GM23248 (cell line): Measurements from ENCODE around the gene EMP1. TPM values are rescaled to one million over a fixed set of nuclear protein-coding genes. Genes with fewer than 3 reads are reported as not detected.
"Not testable (repeated sequence)": the region's sequence is repeated elsewhere in the genome, so short reads cannot be mapped to it uniquely, and the experiment has no call there.

ENCODE experiments used
- DNase-seq: peaks from one replicate; pipeline ENCODE4 v3.0.0-alpha.2; 2015
- H2AFZ ChIP-seq: fragments of 200-600 bp; sonication (generic); 2 replicates; pipeline ENCODE4 v1.6.1; 2016; ENCODE audit warnings: antibody characterized with exemption
- H3F3A ChIP-seq: fragments of 200-600 bp; sonication (generic); 2 replicates; pipeline ENCODE4 v1.6.1; 2016; ENCODE audit warnings: mild to moderate bottlenecking, antibody characterized with exemption, mixed run types; ENCODE audit not compliant: insufficient read depth
- H3K27ac ChIP-seq: fragments of 200-600 bp; sonication (generic); 2 replicates; pipeline ENCODE4 v1.5.1; 2016; ENCODE audit warnings: mild to moderate bottlenecking
- H3K27me3 ChIP-seq: fragments of 200-600 bp; sonication (generic); replicated peaks from 2 replicates; pipeline ENCODE4 v1.6.1; 2016; ENCODE audit warnings: mild to moderate bottlenecking; ENCODE audit not compliant: insufficient read depth
- H3K36me3 ChIP-seq: fragments of 200-600 bp; sonication (generic); 2 replicates; pipeline ENCODE4 v1.6.1; 2016; ENCODE audit warnings: low read depth, mild to moderate bottlenecking
- H3K4me1 ChIP-seq: fragments of 200-600 bp; sonication (generic); 2 replicates; pipeline ENCODE4 v1.6.1; 2016; ENCODE audit warnings: mild to moderate bottlenecking; ENCODE audit not compliant: insufficient read depth
- H3K4me2 ChIP-seq: fragments of 200-600 bp; sonication (generic); one replicate; pipeline ENCODE4 v1.6.1; 2016; ENCODE audit warnings: mild to moderate bottlenecking; ENCODE audit not compliant: unreplicated experiment
- H3K4me3 ChIP-seq: fragments of 200-600 bp; sonication (generic); 2 replicates; pipeline ENCODE4 v1.5.1; 2016; ENCODE audit warnings: mild to moderate bottlenecking
- H3K79me2 ChIP-seq: fragments of 200-600 bp; sonication (generic); 2 replicates; pipeline ENCODE4 v1.6.1; 2016; ENCODE audit warnings: mild to moderate bottlenecking; ENCODE audit not compliant: insufficient read depth
- H3K9ac ChIP-seq: fragments of 200-600 bp; sonication (generic); 2 replicates; pipeline ENCODE4 v1.6.1; 2016; ENCODE audit warnings: mild to moderate bottlenecking
- H3K9me2 ChIP-seq: fragments of 200-600 bp; sonication (generic); 2 replicates; pipeline ENCODE4 v1.6.1; 2016; ENCODE audit warnings: mixed run types, mild to moderate bottlenecking, moderate library complexity; ENCODE audit not compliant: insufficient read depth
- H3K9me3 ChIP-seq: fragments of 200-600 bp; sonication (generic); one replicate; pipeline ENCODE4 v1.6.1; 2017; ENCODE audit warnings: low read depth
- H4K20me1 ChIP-seq: fragments of 200-600 bp; sonication (generic); 2 replicates; pipeline ENCODE4 v1.6.0; 2016; ENCODE audit not compliant: insufficient read depth
- EZH2 ChIP-seq: fragments of 200-600 bp; sonication (generic); IDR thresholded peaks from 2 replicates; pipeline ENCODE4 v1.6.1; 2018; ENCODE audit warnings: antibody characterized with exemption, mild to moderate bottlenecking; ENCODE audit not compliant: insufficient read depth, poor library complexity, severe bottlenecking
- EZH2phosphoT487 ChIP-seq: fragments of 200-600 bp; sonication (generic); IDR thresholded peaks from 2 replicates; pipeline ENCODE4 v1.6.1; 2018; ENCODE audit warnings: antibody characterized with exemption, moderate library complexity, mild to moderate bottlenecking, low read depth; ENCODE audit not compliant: insufficient read depth
- WGBS, 2 experiments: methylation state at CpG; one replicate each; pipeline ENCODE4 v1.1.6; 2015 to 2017; ENCODE audit warnings: low lambda C conversion rate in 2 of 2, low coverage in 1 of 2; ENCODE audit errors: missing lambda C conversion rate in 2 of 2; 5-methylcytosine and 5-hydroxymethylcytosine counted together
- in situ Hi-C: fragments of 300-500 bp; cut with MboI; formaldehyde crosslinking; loops from 2 replicates; pipeline ENCODE4 v1.15.0; 2020
- polyA plus RNA-seq: library from polyadenylated mRNA; unstranded; fragments of >200 nt; fragmentation: Nextera tagmentation; extraction: Ambion mirVana; gene quantifications from 2 replicates; pipeline ENCODE4 v1.2.1, GENCODE V29; 2016
- total RNA-seq: library from RNA; depleted of rRNA; stranded (reverse); fragments of >200 nt; shearing (Covaris generic); gene quantifications from 2 replicates; pipeline ENCODE4 v1.2.3, GENCODE V29; 2014; rRNA removed

Gene EMP1
- total and polyA plus RNA-seq, 2 experiments from 2014 or later, result 518 to 631 TPM

- Histone ChIP-seq H3K9ac (no peak overlapping the region), H3K27me3 (no peaks in the 10 kb centered on the region; the same call in 1 of the 2 replicates), H3K36me3 (no peaks in the 10 kb centered on the region), H3K79me2 (no peaks in the 10 kb centered on the region), H2AFZ (no peak overlapping the region), H3K4me3 (no peak overlapping the region), H4K20me1 (no peaks in the 10 kb centered on the region), H3K9me3 (no peaks in the 10 kb centered on the region), H3K4me1 (no peaks in the 10 kb centered on the region), H3F3A (no peaks in the 10 kb centered on the region), H3K4me2 (no peak overlapping the region), H3K9me2 (no peaks in the 10 kb centered on the region), H3K27ac (no peak overlapping the region)
- DNase-seq, result no peak
- WGBS, 2 experiments, result 91 to 97% methylated on average over 3 of the region's 3 CpGs
- TF ChIP-seq EZH2, result no peak
- no peak for TF ChIP-seq EZH2phosphoT487
- in situ Hi-C loops, result no loop called here
These were observed 61.7 kb downstream of the EMP1 start for GRCh38 chr12:13258197-13258596.

- Histone ChIP-seq H3K4me3 (no peak overlapping the region), H3K27me3 (no peaks in the 10 kb centered on the region; the same call in 1 of the 2 replicates), H3K9me3 (no peaks in the 10 kb centered on the region), H3K36me3 (no peaks in the 10 kb centered on the region), H3K9ac (no peak overlapping the region), H3K27ac (no peak overlapping the region), H3K79me2 (no peaks in the 10 kb centered on the region), H3K4me1 (no peaks in the 10 kb centered on the region), H3K4me2 (no peak overlapping the region), H4K20me1 (no peaks in the 10 kb centered on the region), H3F3A (no peaks in the 10 kb centered on the region), H3K9me2 (no peaks in the 10 kb centered on the region), H2AFZ (no peak overlapping the region)
- 77 to 86% methylated on average over 3 of the region's 3 CpGs for WGBS, 2 experiments
- TF ChIP-seq EZH2phosphoT487 (no peak), EZH2 (no peak)
- in situ Hi-C loops, result no loop called here
- DNase-seq, result no peak
These were observed 62.2 kb downstream of the EMP1 start for GRCh38 chr12:13258717-13259119.

- H3K4me1 ChIP-seq, H3K9me3 ChIP-seq, H4K20me1 ChIP-seq, H2AFZ ChIP-seq, H3K36me3 ChIP-seq, H3K27me3 ChIP-seq, H3K79me2 ChIP-seq, DNase-seq, H3K27ac ChIP-seq, H3K9ac ChIP-seq, H3F3A ChIP-seq, H3K9me2 ChIP-seq, H3K4me2 ChIP-seq, in situ Hi-C loops, H3K4me3 ChIP-seq: not testable (repeated sequence)
- 91 to 94% methylated on average over 7 of the region's 7 CpGs for WGBS, 2 experiments
These were observed 63.1 kb downstream of the EMP1 start for GRCh38 chr12:13259625-13260024.

- H3K4me3 ChIP-seq, H3K4me1 ChIP-seq, H3F3A ChIP-seq, H3K79me2 ChIP-seq, H4K20me1 ChIP-seq, H3K9me3 ChIP-seq, H2AFZ ChIP-seq, H3K4me2 ChIP-seq, in situ Hi-C loops, H3K36me3 ChIP-seq, H3K27me3 ChIP-seq, H3K9ac ChIP-seq, DNase-seq, H3K9me2 ChIP-seq, H3K27ac ChIP-seq: not testable (repeated sequence)
- 45 to 54% methylated on average over 3 of the region's 3 CpGs for WGBS, 2 experiments
These were observed 71.3 kb downstream of the EMP1 start for GRCh38 chr12:13267826-13268225.

- no peak overlapping the region for H3K4me3 ChIP-seq
- H3K27ac ChIP-seq, result no peak overlapping the region
- no peaks in the 10 kb centered on the region for H3K9me3 ChIP-seq
- in situ Hi-C loops, result no loop called here
- H3K4me1 ChIP-seq, result no peaks in the 10 kb centered on the region
- WGBS, 2 experiments, result 77 to 82% methylated on average over 6 of the region's 6 CpGs
- H3K79me2 ChIP-seq, result no peaks in the 10 kb centered on the region
- H3K36me3 ChIP-seq, result no peaks in the 10 kb centered on the region
- no peaks in the 10 kb centered on the region for H4K20me1 ChIP-seq
- H2AFZ ChIP-seq, result no peak overlapping the region
- no peaks in the 10 kb centered on the region for H3K9me2 ChIP-seq
- H3K9ac ChIP-seq, result no peak overlapping the region
- no peaks in the 10 kb centered on the region for H3F3A ChIP-seq
- no peak overlapping the region for H3K4me2 ChIP-seq
- TF ChIP-seq EZH2, result no peak
- no peak for TF ChIP-seq EZH2phosphoT487
- DNase-seq, result no peak
- H3K27me3 ChIP-seq, result 0 out of 2 replicates have a peak, but pooled peaks cover 5% of the 10 kb centered on the region
These were observed 72.1 kb downstream of the EMP1 start for GRCh38 chr12:13268581-13268980.

Other genes with a start within 250 kb of the EMP1 start
- gene GPRC5D, start 244.6 kb upstream of the EMP1 start, total RNA-seq, result not detected in 2 replicates
- not detected in 2 replicates for gene GPRC5D, start 244.6 kb upstream of the EMP1 start, polyA plus RNA-seq
- gene HEBP1, start 196.5 kb upstream of the EMP1 start, total RNA-seq, result 14.5 and 17.4 TPM in 2 replicates
- gene HEBP1, start 196.5 kb upstream of the EMP1 start, polyA plus RNA-seq, result 83.0 and 92.9 TPM in 2 replicates
- gene FAM234B, start 152.3 kb upstream of the EMP1 start, total RNA-seq, result 5.0 and 6.4 TPM in 2 replicates
- gene FAM234B, start 152.3 kb upstream of the EMP1 start, polyA plus RNA-seq, result 5.1 and 5.6 TPM in 2 replicates
- gene GSG1, start 93.1 kb upstream of the EMP1 start, total RNA-seq, result 0.86 and 1.3 TPM in 2 replicates
- gene GSG1, start 93.1 kb upstream of the EMP1 start, polyA plus RNA-seq, result 2.0 and 2.9 TPM in 2 replicates